PFSK-1 (cell line): Measurements from ENCODE around the gene GFAP.

Experiments
- FOXP2 ChIP-seq: optimal IDR thresholded peaks from 2 replicates; pipeline ENCODE3; 2011; ENCODE audit warnings: borderline replicate concordance, control low read depth, inconsistent platforms; ENCODE audit not compliant: insufficient read depth; ENCODE audit errors: extremely low read length, extremely low read depth
- POLR2AphosphoS5 ChIP-seq: IDR thresholded peaks from 2 replicates; pipeline ENCODE4 v1.6.1; 2012; ENCODE audit warnings: low read depth, mild to moderate bottlenecking, control low read depth, low read length, moderate library complexity
- SIN3A ChIP-seq: IDR thresholded peaks from 2 replicates; pipeline ENCODE4 v1.6.1; 2012; ENCODE audit warnings: mild to moderate bottlenecking, low read length, moderate library complexity, borderline replicate concordance; ENCODE audit not compliant: insufficient read depth
- TAF1 ChIP-seq: IDR thresholded peaks from 2 replicates; pipeline ENCODE4 v1.6.1; 2012; ENCODE audit warnings: low read length, control low read depth, borderline replicate concordance; ENCODE audit not compliant: insufficient read depth
- TF ChIP-seq, protein P1 (sequence below), 2 experiments: IDR thresholded peaks; 2 replicates each; pipeline versions ENCODE4 v1.6.1 to v1.8.0; 2011 to 2012; ENCODE audit warnings: low read depth in 2 of 2, low read length in 2 of 2, control low read depth in 1 of 2, inconsistent platforms in 1 of 2, mild to moderate bottlenecking in 1 of 2, moderate library complexity in 1 of 2; ENCODE audit not compliant: insufficient read depth in 1 of 2

Gene GFAP

DNA sequence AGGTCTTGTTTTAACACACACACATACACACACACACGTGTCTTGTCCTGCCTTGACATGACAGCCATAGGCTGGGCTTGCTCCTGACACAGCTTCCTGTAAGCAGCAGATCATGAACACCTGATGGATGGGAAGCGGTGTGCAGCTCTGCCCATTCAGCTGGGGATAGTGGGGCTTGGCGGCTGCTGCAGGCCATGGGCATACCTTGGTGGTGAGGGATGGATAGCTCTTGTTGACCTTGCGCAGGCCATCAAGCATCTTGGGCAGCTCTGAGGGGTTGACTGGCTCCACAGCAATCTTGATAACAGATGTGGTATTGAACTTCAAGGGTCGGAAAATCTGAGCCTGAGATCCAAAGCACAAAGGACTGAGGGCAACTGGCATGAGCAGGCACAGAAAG is 55.6 kb downstream of the GFAP start:
- TF ChIP-seq POLR2AphosphoS5 (no peak), SIN3A (no peak), FOXP2 (no peak), TAF1 (no peak)
- TF ChIP-seq, protein P1, sequence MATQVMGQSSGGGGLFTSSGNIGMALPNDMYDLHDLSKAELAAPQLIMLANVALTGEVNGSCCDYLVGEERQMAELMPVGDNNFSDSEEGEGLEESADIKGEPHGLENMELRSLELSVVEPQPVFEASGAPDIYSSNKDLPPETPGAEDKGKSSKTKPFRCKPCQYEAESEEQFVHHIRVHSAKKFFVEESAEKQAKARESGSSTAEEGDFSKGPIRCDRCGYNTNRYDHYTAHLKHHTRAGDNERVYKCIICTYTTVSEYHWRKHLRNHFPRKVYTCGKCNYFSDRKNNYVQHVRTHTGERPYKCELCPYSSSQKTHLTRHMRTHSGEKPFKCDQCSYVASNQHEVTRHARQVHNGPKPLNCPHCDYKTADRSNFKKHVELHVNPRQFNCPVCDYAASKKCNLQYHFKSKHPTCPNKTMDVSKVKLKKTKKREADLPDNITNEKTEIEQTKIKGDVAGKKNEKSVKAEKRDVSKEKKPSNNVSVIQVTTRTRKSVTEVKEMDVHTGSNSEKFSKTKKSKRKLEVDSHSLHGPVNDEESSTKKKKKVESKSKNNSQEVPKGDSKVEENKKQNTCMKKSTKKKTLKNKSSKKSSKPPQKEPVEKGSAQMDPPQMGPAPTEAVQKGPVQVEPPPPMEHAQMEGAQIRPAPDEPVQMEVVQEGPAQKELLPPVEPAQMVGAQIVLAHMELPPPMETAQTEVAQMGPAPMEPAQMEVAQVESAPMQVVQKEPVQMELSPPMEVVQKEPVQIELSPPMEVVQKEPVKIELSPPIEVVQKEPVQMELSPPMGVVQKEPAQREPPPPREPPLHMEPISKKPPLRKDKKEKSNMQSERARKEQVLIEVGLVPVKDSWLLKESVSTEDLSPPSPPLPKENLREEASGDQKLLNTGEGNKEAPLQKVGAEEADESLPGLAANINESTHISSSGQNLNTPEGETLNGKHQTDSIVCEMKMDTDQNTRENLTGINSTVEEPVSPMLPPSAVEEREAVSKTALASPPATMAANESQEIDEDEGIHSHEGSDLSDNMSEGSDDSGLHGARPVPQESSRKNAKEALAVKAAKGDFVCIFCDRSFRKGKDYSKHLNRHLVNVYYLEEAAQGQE (IDR thresholded peaks at IDR 0.05; ENCODE audit: insufficient read depth in 1 of 2, low read depth in 2 of 2, low read length in 2 of 2) = no peak

DNA sequence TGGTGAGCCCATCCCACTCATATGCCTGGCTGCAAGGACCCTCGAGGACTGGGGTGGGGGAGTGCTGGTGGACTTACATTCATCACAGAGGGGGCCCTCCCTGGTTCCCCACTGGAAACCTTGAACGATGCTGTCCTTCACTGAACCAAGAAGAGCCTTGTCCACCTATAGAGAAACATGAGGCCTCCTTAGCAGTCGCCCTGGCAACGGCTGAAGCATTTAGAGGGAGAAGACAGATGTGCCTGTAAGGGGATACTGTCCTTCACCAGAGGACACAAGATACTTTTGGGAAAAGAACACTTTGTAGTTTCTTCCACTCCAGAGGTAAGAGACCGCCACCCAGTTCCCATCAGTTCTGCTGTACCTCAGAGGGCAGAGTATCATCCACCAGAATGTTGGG is 61.1 kb downstream of the GFAP start:
- no peak for TF ChIP-seq POLR2AphosphoS5
